Measurements from ENCODE around the gene CSTA.

The CSTA gene

GRCh38 chr3:122377975-122378374 lies 52.9 kb downstream of the CSTA start:
- DNase-seq (ENCODE audit: low read depth in 1 of 2, low spot score in 1 of 2), result no peak

GRCh38 chr3:122382888-122383666 lies 58.0 kb downstream of the CSTA start, which contains the start of gene MIX23:
Gene MIX23 (minus strand): TSS chr3:122383231. CDS start chr3:122383224, 7 bp downstream.
- DNase-seq (ENCODE audit: low read depth in 1 of 2, low spot score in 1 of 2), result peak; percentile 64 to 77

- DNase-seq (ENCODE audit: low read depth in 1 of 2, low spot score in 1 of 2), result peak; percentile 86 to 91
Observed at GRCh38 chr3:122383771-122384697, 59.0 kb downstream of the CSTA start, which contains the start of gene FAM162A. Gene FAM162A (plus strand): TSS chr3:122384182. CDS start chr3:122384266, 84 bp downstream.

- DNase-seq (ENCODE audit: low read depth in 1 of 2, low spot score in 1 of 2), result no peak
Observed at GRCh38 chr3:122387709-122388108, 62.7 kb downstream of the CSTA start.

- no peak for DNase-seq (ENCODE audit: low read depth in 1 of 2, low spot score in 1 of 2)
Observed at GRCh38 chr3:122389197-122389596, 64.1 kb downstream of the CSTA start.

GRCh38 chr3:122389892-122390291 lies 64.8 kb downstream of the CSTA start:
- no peak for DNase-seq (ENCODE audit: low read depth in 1 of 2, low spot score in 1 of 2)

GRCh38 chr3:122390665-122391064 lies 65.6 kb downstream of the CSTA start:
- DNase-seq (ENCODE audit: low read depth in 1 of 2, low spot score in 1 of 2), result no peak
